Left lung (tissue), 10 donors: ENCODE results near the gene RNLS. TPM values are rescaled to one million over a fixed set of nuclear protein-coding genes. Genes with fewer than 3 reads are reported as not detected.

ENCODE experiments used
- ATAC-seq: fragments of 200-7000 bp; cut with Tn5 transposase; one replicate; pipeline ENCODE4 v1.9.1; 2020; ENCODE audit warnings: moderate library complexity
- DNase-seq, 4 donors: peaks; one replicate each; pipeline ENCODE4 v3.0.0-alpha.2; 2013 to 2020
- H3K27ac ChIP-seq, 2 donors: fragments of 200-600 bp; sonication (generic) in 1 of 2; one replicate each; pipeline versions ENCODE4 v1.5.0 to v1.8.0; 2020 to 2021
- H3K27me3 ChIP-seq, 2 donors: fragments of 200-600 bp; sonication (generic) in 1 of 2; one replicate each; pipeline versions ENCODE4 v1.5.0 to v1.8.0; 2020 to 2021
- H3K36me3 ChIP-seq, 2 donors: fragments of 200-600 bp; sonication (generic) in 1 of 2; one replicate each; pipeline versions ENCODE4 v1.5.0 to v1.8.0; 2020 to 2021
- H3K4me1 ChIP-seq, 2 donors: fragments of 200-600 bp; one replicate each; pipeline ENCODE4 v1.8.0; 2021
- H3K4me3 ChIP-seq, 2 donors: fragments of 200-600 bp; sonication (generic) in 1 of 2; one replicate each; pipeline versions ENCODE4 v1.5.0 to v1.8.0; 2020 to 2021; ENCODE audit warnings: mild to moderate bottlenecking in 1 of 2
- H3K9me3 ChIP-seq, 2 donors: fragments of 200-600 bp; sonication (generic) in 1 of 2; one replicate each; pipeline versions ENCODE4 v1.5.0 to v1.8.0; 2020 to 2021
- CTCF ChIP-seq, 2 donors: fragments of 200-600 bp; sonication (generic) in 1 of 2; IDR thresholded peaks; one replicate each; pipeline versions ENCODE4 v1.5.0 to v1.8.0; 2021; ENCODE audit warnings: antibody characterized with exemption in 2 of 2
- intact Hi-C, 2 donors: fragments of 100-400 bp; cut with DNase I; formaldehyde crosslinking; loops; one replicate each; pipeline versions ENCODE4 v1.11.2 to v1.14.2; 2022
- polyA plus RNA-seq, 6 donors: library from polyadenylated mRNA; unstranded; fragments of 120-200 nt; gene quantifications; one replicate each; pipeline ENCODE4 v1.2.1, GENCODE V29; 2013; ENCODE audit not compliant: insufficient read length in 6 of 6
- total RNA-seq, 2 donors: library from RNA; stranded (reverse); fragmentation: NEBNext Ultra II Directional; extraction: Animal tissue kit (Norgen Biotek cat#: 25700); gene quantifications; one replicate each; pipeline ENCODE4 v1.2.1, GENCODE V29; 2021
- donor health status: DM: no; HTN: yes; CAD: no.
- donor health status: DM: no; HTN: no; CAD: no.

The RNLS gene
- total and polyA plus RNA-seq, 8 donors, result 4.1 to 8.8 (median 5.2) TPM

GRCh38 chr10:88618496-88618895 is 35.4 kb upstream of the RNLS start:
- no peak for ATAC-seq
- TF ChIP-seq CTCF (IDR thresholded peaks at IDR 0.05), result no peak
- DNase-seq, result no peak

GRCh38 chr10:88617772-88618300 is 34.7 kb upstream of the RNLS start:
- ATAC-seq (no peak), DNase-seq (no peak)
- H3K27ac ChIP-seq, result no peak overlapping the region
- H3K9me3 ChIP-seq, result no peaks in the 10 kb centered on the region
- TF ChIP-seq CTCF (IDR thresholded peaks at IDR 0.05), result no peak
- no peaks in the 10 kb centered on the region for H3K4me1 ChIP-seq
- H3K36me3 ChIP-seq, result no peaks in the 10 kb centered on the region
- H3K4me3 ChIP-seq, result no peak overlapping the region
- H3K27me3 ChIP-seq, result no peaks in the 10 kb centered on the region
- intact Hi-C loops, result no loop called here

More at GRCh38 chr10:88618496-88618895, 35.4 kb upstream of the RNLS start:
- Histone ChIP-seq H3K9me3 (no peaks in the 10 kb centered on the region), H3K4me3 (no peak overlapping the region), H3K27me3 (no peaks in the 10 kb centered on the region), H3K36me3 (no peaks in the 10 kb centered on the region), H3K4me1 (no peaks in the 10 kb centered on the region), H3K27ac (no peak overlapping the region)
- intact Hi-C loops, result no loop called here

- Histone ChIP-seq H3K4me1 (no peaks in the 10 kb centered on the region), H3K27me3 (no peaks in the 10 kb centered on the region), H3K9me3 (no peaks in the 10 kb centered on the region), H3K36me3 (no peaks in the 10 kb centered on the region), H3K27ac (no peak overlapping the region), H3K4me3 (no peak overlapping the region)
- intact Hi-C loops, result no loop called here
- TF ChIP-seq CTCF (IDR thresholded peaks at IDR 0.05), result no peak
- DNase-seq (peak in 2 of 4 donors; percentile 23 to 60), ATAC-seq (no peak)
These were observed 33.3 kb upstream of the RNLS start for GRCh38 chr10:88616250-88616977.

GRCh38 chr10:88608780-88609179 is 25.7 kb upstream of the RNLS start:
- Histone ChIP-seq H3K4me3 (no peak overlapping the region), H3K36me3 (no peaks in the 10 kb centered on the region), H3K9me3 (no peaks in the 10 kb centered on the region), H3K27me3 (no peaks in the 10 kb centered on the region), H3K4me1 (no peaks in the 10 kb centered on the region), H3K27ac (no peak overlapping the region)
- ATAC-seq, result no peak
- intact Hi-C loops, result no loop called here
- TF ChIP-seq CTCF (IDR thresholded peaks at IDR 0.05), result no peak
- DNase-seq, result no peak

GRCh38 chr10:88608052-88608732 is 25.1 kb upstream of the RNLS start:
- ATAC-seq (no peak), DNase-seq (no peak)
- no peak overlapping the region for H3K4me3 ChIP-seq
- no peaks in the 10 kb centered on the region for H3K4me1 ChIP-seq
- TF ChIP-seq CTCF (IDR thresholded peaks at IDR 0.05), result no peak
- no peaks in the 10 kb centered on the region for H3K36me3 ChIP-seq
- H3K27me3 ChIP-seq, result no peaks in the 10 kb centered on the region
- intact Hi-C loops, result no loop called here
- no peaks in the 10 kb centered on the region for H3K9me3 ChIP-seq
- H3K27ac ChIP-seq, result no peak overlapping the region
